Measurements from ENCODE around the gene S100A8. TPM values are rescaled to one million over a fixed set of nuclear protein-coding genes. Genes with fewer than 3 reads are reported as not detected.

Gene S100A8
- total RNA-seq, 1 experiment from 2014 or later, result not detected

- DNase-seq (ENCODE audit: low read depth, low spot score) (no peak), ATAC-seq (no peak)
- ChIA-PET POLR2A (no interaction called here), CTCF (interaction anchor here (0.5 to 0.7 kb wide), 2 partner anchors 102 to 363 kb away, joined by 8 to 9 read pairs; partner anchors contain the start of gene INTS3)
- no peak for TF ChIP-seq POLR2AphosphoS5 (IDR thresholded peaks at IDR 0.05; ENCODE audit: low read depth, low read length)
- no peak for TF ChIP-seq SIN3A (IDR thresholded peaks at IDR 0.05; ENCODE audit: borderline replicate concordance, insufficient read depth, low read depth, low read length)
- TF ChIP-seq CTCF (IDR thresholded peaks at IDR 0.05), result no peak
- no peak for TF ChIP-seq REST (IDR thresholded peaks at IDR 0.05; ENCODE audit: insufficient read depth in 1 of 2, low read depth in 2 of 2, low read length in 1 of 2)
- TF ChIP-seq TCF7L2 (IDR thresholded peaks at IDR 0.05; ENCODE audit: low read depth, low read length), result no peak
- Histone ChIP-seq H3K36me3 (ENCODE audit: control insufficient read depth, insufficient read depth, low read length) (no peaks in the 10 kb centered on the region), H3K4me1 (ENCODE audit: control insufficient read depth, insufficient read depth, low read length) (no peaks in the 10 kb centered on the region), H3K27ac (ENCODE audit: low read length) (no peak overlapping the region), H3K9me3 (ENCODE audit: control insufficient read depth, insufficient read depth, low read depth, low read length) (no peaks in the 10 kb centered on the region), H3K4me3 (ENCODE audit: low read depth in 2 of 2, low read length in 2 of 2) (no peak overlapping the region), H3K27me3 (ENCODE audit: control insufficient read depth, insufficient read depth, low read length) (no peaks in the 10 kb centered on the region)
- intact Hi-C loops (cut with micrococcal nuclease; ENCODE audit: unreplicated experiment), result no loop called here
- in situ Hi-C loops (cut with HindIII; ENCODE audit: low pct_unique_long_range_greater_than_20kb, low sequenced_read_pairs), result loop anchor here (25.0 kb wide), 1 partner anchor 248 kb away; the partner anchor contains the start of genes S100A14 and S100A16
- BruUV-seq (replicated peaks), result no TSS peak
Observed at GRCh38 chr1:153364156-153364555, 26.7 kb downstream of the S100A8 start.

GRCh38 chr1:153363641-153364040, 27.2 kb downstream of the S100A8 start:
- Histone ChIP-seq H3K4me1 (ENCODE audit: control insufficient read depth, insufficient read depth, low read length) (no peaks in the 10 kb centered on the region), H3K36me3 (ENCODE audit: control insufficient read depth, insufficient read depth, low read length) (no peaks in the 10 kb centered on the region), H3K9me3 (ENCODE audit: control insufficient read depth, insufficient read depth, low read depth, low read length) (no peaks in the 10 kb centered on the region), H3K27ac (ENCODE audit: low read length) (no peak overlapping the region), H3K4me3 (ENCODE audit: low read depth in 2 of 2, low read length in 2 of 2) (no peak overlapping the region), H3K27me3 (ENCODE audit: control insufficient read depth, insufficient read depth, low read length) (no peaks in the 10 kb centered on the region)
- intact Hi-C loops (cut with micrococcal nuclease; ENCODE audit: unreplicated experiment) (no loop called here), in situ Hi-C loops (cut with HindIII; ENCODE audit: low pct_unique_long_range_greater_than_20kb, low sequenced_read_pairs) (loop anchor here (25.0 kb wide), 1 partner anchor 249 kb away; the partner anchor contains the start of genes S100A14 and S100A16)
- TF ChIP-seq TCF7L2 (IDR thresholded peaks at IDR 0.05; ENCODE audit: low read depth, low read length) (no peak), POLR2AphosphoS5 (IDR thresholded peaks at IDR 0.05; ENCODE audit: low read depth, low read length) (no peak), SIN3A (IDR thresholded peaks at IDR 0.05; ENCODE audit: borderline replicate concordance, insufficient read depth, low read depth, low read length) (no peak), CTCF (IDR thresholded peaks at IDR 0.05) (no peak), REST (IDR thresholded peaks at IDR 0.05; ENCODE audit: insufficient read depth in 1 of 2, low read depth in 2 of 2, low read length in 1 of 2) (no peak)
- BruUV-seq (replicated peaks), result no TSS peak
- ATAC-seq (no peak), DNase-seq (ENCODE audit: low read depth, low spot score) (no peak)
- POLR2A ChIA-PET, result no interaction called here
- CTCF ChIA-PET, result interaction anchor here (0.5 to 0.7 kb wide), 2 partner anchors 102 to 364 kb away, joined by 8 to 9 read pairs; partner anchors contain the start of gene INTS3
